HG03108 (cell line): ENCODE data around the gene ERBIN.
A peak's percentile ranks its signal among the peaks of the same experiment; 100 is the strongest.
"Not testable (repeated sequence)": the region's sequence is repeated elsewhere in the genome, so short reads cannot be mapped to it uniquely, and the experiment has no call there.

ENCODE experiments used
- ATAC-seq: cut with Tn5 transposase; IDR thresholded peaks from one replicate; pipeline ENCODE4 v1.9.1; 2021; ENCODE audit warnings: moderate library complexity; ENCODE audit not compliant: unreplicated experiment

The ERBIN gene

DNA sequence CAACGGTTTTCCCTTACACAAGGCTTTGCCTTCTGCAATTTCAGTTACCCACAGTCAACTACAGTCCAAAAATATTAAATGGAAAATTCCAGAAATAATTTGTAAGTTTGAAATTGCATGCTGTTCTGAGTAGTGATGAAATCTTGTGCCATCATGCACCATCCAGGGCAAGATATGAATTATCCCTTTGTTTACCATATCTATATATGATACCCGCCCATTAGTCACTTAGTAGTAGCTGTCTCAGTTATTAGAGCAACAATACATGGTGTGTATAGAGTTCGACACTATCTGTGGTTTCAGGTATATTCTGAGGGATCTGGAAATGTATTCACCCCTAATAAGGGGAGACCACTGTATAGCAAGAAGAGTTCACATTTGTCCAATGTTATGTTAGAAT, 29.4 kb downstream of the ERBIN start:
- ATAC-seq: no peak

DNA sequence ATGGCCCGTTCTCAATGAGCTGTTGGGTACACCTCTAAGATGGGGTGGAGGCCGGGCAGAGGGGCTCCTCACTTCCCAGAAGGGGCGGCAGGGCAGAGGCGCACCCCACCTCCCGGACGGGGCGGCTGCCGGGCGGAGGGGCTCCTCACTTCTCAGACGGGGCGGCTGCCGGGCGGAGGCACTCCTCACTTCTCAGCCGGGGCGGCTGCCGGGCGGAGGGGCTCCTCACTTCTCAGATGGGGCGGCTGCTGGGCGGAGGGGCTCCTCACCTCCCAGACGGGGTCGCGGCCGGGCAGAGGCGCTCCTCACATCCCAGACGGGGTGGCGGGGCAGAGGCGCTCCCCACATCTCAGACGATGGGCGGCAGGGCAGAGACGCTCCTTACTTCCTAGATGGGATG, 31.3 kb downstream of the ERBIN start:
- not testable (repeated sequence) for ATAC-seq

DNA sequence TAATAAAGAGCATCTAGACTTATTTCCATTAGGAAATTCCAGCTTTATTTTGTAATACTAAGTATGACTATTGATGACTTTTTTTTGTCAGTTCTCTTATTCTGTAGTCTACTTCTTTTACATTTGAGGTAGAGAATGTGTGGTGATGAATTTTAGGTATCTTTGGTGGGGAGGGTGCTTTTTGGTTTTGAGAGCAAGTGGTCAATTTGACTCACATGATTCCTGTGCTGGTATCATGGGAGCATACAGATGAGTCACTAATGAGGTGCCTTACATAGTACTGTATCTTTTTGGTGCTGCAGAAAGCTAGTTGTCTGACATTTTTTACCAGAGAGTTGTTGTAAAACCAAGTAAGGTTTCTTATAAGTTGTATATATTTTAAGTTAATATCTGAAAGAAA, 35.3 kb downstream of the ERBIN start:
- peak; percentile 67 for ATAC-seq

DNA sequence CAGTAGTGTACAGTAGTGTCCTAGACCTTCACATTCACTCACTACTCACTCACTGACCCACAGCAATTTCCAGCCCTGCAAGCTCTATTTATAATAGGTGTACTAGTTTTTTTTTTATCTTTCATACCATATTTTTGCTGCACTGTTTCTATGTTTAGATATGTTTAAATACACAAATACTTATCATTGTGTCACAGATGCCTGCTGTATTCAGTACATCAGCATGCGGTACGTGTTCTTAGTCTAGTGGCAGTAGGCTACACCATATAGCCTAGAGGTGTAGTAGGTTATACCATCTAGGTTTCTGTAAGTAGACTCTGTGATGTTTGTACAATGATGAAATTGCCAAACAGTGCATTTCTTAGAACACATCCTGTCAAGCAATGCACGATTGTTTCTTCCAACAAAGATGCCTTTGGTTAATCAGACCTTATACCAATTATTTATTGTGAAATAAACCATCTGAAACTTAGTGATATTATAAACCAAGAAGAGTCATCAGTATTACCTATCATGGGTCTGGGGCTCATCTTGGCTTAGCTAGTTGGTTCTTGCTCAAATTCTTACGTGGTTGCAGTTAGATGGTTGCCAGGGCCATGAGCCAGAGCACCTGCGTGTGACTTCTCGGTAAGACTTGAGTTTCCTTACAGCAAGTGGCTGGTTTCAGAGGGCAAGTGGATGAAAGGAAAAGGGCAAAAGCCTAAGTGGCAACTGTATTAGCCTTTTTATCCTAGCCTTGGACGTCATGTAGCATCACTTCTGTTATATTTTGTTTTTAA, 41.1 kb downstream of the ERBIN start:
- ATAC-seq: no peak

DNA sequence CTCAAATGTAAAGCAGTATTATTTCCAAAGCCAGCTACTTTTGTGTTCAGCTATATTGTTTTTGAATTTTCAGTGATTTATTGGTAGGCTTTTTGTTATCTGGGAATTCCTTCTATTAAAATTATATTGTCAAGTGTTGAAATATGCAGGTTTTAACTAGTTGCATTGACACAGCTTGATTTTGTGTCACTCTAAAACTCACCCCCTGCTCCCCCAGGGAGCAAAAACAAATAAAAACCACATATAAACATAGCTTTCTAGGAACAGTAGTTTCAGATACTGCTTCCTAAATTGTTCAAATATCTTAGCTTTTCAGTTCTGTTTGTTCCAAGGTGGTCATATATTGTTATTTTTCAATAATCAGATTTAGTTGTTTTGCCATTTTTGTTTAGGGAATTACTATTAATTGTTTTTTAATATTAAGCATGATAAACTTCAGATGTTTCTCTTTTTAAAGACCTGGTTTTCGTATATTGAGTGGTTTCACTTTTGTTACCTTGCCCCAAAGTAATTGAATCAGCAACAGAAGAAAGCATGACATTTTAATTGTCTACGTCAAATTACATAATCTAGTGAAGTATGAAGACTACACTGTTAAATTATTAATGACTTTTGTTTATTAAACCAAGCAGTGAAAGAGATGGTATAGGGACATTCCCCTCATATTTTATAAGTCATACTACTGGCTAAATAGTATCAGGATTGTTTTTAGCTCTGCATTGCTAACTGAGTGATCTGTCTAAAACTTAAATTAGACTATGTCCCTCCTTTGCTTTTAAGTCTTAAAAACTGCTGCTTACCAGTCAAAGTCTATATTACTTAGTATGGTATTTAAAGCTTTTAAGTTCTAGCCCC, 43.4 kb downstream of the ERBIN start:
- no peak for ATAC-seq

DNA sequence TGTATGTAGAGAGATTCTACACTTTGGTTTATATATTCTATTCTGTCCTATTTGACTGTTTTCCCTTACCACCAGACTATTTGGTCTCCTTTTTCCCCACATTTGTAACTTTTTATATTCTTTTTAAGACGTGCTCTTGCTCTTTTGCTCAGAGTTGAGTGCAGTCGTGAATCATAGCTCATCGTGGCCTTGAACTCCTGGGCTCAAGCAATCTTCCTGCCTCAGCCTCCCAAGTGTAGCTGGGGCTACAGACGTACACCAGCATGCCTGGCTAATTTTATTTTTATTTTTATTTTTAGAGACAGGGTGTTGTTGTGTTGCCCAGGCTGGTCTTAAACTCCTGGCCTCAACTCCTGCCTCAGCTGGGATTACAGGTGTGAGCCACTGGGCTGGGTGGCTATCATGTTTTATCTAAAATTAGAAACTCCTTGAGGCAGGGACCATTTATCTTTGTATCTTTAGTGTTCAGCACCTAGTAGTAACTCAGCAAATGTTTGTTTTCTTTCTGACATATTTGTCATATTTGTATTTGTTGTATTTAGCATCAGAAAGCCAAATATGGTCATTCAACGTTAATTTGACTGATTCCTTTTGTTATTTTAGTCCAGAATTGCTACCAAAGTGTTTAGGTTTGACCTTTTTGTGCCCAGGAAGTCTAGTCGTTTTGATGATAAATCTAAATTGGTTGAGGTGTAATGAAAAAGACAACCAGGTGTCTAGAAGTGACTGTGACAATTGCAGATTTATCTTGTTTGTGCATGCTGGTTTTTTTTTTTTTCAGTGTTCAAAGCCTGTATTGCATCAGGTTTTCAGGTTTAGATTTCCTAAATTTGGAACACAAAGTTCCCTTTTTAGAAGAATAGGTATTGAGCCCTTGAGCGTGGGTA, 44.3 kb downstream of the ERBIN start:
- no peak for ATAC-seq

DNA sequence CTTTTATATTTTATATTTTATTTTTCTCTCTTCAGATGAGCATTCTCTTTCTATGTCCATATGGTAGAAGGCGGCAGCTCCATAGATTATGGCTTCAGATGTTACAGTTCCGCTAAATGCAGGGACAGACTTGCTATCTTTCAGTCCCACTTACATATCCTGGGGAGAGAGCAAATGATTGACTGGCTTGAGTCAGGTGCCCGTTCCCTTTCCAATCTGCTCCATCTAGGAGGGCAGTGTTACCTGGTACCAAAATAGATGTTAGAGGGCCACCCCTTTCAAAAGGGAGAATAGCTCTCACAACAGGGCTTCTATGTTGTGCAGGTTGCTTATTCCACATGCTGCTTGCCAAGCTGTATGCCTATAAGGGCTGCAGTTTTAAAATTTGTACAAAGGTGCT, 45.3 kb downstream of the ERBIN start:
- no peak for ATAC-seq

DNA sequence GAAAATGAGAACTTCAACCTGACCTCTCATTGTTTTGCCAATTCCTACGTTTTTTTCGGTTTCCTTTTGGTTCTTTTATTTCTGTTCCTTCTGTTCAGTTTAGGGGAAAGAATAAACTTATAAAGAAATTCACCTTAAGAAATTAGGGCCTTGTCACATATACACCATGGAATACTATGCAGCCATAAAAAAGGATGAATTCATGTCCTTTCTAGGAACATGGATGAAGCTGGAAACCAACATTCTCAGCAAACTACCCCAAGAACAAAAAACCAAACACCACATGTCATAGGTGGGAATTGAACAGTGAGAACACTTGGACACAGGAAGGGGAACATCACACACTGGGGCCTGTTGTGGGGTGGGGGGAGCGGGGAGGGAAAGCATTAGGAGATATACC, 46.5 kb downstream of the ERBIN start:
- ATAC-seq: not testable (repeated sequence)

DNA sequence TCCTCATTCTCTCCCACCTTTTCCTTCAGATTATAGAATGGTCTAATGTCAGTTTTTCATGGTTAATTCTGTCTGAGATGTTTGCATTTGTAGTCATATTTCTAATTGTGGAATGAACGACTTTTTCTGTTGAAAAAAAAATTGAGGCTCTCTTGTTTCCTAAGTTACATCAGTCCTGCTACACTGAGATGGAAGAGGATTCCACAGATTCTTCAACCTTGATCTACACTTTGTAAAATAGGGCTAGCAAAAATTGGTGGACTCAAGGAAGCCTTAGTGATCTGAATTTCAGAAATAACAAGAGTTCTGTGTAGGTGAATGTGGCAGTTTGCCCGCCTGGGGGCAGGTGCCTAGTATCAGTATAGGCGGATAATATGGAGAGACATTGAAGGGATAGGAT, 51.9 kb downstream of the ERBIN start:
- no peak for ATAC-seq

DNA sequence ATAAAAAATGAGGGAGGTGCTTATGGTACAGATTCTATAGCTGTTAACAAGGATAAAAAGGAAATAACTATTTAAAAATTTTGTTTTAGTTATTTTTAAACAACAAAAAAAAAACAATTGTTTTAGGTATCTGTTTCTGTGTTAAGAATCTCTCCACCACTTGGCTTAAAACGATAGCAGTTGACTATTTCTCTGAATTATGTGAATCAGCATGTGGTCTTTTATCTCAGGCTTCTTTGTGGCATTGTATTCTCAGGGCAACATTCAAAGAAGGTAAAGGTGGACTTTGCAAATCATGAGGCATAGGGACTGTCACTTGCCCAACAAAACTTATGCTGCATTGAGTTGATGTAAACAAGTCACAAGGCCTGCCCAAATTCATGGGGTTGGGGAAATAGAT, 55.2 kb downstream of the ERBIN start:
- ATAC-seq: no peak

DNA sequence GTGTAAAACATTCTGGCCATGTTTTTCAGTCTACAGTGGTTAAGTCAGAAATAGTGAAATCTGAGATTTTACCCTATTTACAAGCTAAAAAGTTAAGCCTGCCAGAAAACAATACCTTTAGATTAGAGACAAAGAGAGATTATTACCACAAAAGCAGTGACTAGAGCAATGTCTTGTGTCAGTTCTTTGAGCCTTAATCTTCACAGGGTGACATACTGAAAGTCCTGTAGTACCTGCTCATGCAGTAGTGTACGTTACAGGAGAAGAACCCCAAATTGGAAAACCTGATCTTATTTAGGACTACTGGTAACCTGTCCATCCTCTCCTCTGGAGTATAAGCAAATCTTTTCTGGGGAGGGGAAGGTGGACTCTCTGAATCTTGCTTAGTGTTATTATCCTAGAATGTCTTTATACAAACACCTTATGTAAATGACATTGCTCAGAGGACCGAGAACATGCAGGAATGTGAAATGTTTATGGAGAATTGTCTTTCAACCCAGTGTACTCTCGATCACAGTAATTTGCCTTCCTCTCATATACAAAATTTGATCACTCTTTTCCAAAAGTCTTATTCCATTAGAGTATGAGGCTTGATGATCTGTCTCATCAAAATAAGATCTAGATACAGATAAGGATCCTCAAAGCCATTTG, 55.7 kb downstream of the ERBIN start:
- no peak for ATAC-seq

DNA sequence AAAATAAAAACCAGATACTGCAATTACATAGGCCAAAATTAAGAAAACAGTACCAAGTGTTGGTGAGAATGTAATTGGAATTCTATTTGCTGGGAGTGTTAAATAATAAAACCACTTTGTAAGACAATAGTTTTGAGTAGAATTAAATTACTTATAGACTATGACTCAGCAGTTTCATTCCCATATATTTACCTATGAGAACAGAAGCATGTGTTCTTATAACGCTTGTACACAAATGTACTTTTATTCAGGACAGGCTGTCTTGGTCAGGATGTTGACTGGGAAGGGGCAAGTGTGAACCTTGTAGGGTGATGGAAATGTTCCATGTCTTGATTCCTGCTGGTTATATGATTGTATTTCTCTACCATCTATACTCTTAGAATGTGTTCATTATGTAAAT, 56.3 kb downstream of the ERBIN start:
- no peak for ATAC-seq

DNA sequence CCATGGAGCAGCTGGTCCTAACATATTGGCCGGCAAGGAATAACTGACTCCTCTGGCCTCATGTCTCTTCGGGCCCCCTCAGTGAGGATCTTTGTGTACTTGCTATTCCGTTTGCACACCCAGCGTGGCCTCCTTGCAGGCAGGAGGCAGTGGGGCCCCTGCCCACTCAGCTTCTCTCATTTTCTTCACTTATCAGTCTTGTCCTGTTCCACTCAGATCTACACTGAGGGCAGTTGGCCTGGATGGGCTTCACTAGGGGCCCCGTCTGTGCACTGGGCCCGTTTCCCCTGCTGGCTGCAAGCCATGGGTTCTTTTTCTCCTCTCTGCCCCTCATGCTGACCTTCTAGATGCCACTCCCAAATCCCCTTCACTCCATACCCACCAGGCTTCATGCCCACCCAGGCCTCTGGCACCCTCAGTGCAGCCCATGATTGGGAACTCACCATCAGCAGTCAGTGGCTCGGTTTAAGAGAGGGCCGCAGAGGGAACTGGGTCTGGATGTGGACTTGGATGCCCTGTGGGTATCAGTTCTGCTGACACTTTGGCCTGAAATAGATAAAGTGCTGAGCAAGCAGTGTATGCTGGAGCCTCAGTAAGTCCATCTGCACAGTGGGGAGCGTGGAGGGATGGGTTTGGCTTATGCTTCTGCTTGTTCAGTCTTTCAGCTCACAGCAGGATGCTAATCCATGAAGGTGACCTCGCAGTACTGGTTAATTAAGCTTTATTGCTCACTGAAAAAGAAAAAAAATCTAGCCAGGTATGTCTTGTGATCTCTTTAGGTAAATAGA, 57.9 kb downstream of the ERBIN start:
- ATAC-seq: no peak

DNA sequence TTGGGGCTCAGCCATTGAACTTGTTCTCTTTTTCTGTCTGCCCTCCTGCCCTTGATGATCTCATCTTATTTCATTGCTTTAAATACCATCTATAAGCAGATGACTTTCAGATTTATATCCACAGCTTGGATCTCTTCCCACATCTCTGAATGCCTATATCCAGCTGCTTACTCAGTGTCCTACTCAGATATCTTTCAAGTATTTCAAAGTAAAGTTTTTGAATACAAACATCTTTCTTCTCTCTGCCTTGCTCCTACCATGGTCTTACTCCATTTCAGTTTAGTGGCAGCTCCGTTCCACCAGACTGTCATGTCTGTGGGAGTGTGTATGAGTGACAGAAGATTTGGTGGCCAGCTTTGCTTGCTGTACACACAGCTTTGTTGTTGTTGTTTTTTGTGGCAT, 59.7 kb downstream of the ERBIN start:
- no peak for ATAC-seq

DNA sequence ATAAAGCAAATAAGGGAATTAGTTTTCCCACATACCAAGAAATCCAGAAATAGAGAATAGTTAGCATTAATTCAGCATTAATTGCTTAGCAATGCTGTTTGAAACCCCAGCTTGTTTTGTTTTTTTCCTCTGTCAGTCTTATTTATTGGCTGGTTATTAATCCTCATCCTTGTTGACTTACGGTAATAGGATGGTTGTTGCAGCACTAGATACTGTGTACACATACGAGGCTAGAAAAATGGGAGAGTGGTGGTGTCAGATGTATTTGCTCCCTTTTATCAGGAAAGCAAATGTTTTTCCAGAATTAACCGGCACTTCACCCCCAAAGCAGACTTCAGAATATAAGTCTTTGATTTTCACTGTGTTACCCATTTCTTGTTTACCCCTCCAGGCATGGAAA, 60.4 kb downstream of the ERBIN start:
- ATAC-seq: no peak

DNA sequence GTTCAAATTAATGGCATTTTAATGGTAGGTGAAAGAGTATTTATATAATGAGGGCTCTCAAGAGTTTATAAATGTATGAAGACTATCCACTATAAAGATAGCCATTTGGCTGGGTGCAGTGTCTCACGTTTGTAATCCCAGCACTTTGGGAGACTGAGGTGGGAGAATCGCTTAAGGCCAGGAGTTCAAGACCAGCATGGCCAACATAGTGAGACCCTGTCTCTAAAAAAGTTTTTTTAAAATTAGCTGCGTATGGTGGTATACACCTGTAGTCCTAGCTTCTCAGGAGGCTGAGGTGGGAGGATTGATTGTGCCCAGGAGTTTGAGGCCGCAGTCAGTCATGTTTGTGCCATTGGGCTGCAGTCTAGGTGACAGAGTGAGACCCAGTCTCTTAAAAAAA, 61.6 kb downstream of the ERBIN start:
- ATAC-seq: no peak

DNA sequence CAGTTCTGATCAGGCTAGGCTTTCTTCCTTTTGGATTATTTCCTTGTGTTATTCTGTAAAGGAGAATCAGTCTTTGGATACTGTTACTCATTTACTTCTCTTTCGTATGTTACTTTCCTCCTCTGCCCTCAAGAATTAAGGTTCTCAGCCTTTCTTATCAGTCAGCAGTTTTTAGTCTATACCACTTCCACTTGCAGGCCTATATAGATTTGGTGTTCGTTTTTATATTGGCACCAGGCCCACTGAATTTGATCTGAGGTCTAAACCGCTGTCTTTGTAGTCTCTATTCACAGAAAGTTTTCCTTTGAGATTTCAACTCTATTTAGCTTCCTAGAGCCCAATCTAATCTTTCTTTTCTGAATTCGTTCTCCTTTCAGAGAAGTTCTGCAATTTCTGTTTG, 62.8 kb downstream of the ERBIN start:
- no peak for ATAC-seq

DNA sequence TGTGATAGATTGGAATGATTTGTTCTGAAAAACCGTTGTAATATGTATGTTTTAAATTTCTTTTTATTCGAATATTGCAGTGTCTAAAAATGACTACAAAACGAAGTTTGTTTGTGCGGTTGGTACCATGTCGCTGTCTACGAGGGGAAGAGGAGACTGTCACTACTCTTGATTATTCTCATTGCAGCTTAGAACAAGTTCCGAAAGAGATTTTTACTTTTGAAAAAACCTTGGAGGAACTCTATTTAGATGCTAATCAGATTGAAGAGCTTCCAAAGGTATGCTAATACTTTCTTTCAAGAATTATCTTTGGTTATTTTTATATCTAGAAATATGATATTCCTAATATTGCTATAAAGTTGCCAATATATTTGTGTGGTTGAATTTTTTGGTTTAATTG, 66.3 kb downstream of the ERBIN start:
- no peak for ATAC-seq

DNA sequence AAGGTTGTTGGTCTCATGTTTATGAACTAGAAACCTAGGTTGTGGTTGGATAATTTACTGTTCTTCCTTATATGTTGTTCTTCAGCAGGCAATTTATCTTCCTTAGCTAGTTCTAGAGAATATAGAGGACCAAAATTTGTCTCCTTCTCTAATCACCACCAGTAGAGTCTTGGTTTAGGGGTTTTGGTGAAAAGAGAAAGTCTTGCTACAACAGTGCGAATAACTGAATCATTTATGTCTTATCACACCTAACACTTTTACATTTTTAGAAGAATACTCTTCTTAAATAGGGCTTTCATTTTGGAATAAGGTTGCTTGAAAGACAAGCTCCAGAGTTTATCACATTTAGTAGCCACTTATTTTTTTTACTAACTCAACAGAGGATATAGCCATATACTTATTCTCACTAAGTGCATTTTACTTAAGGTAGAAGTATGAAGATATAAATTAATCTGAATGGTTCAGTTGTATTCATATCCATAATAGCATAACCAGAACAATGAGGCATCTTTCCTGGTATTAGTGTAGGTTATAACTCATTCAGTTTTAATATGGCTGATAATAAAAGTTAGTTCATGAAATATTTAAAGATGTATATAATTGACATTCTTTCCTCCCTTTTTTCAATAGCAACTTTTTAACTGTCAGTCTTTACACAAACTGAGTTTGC, 67.9 kb downstream of the ERBIN start:
- ATAC-seq: no peak
